Mucosa of stomach (tissue), 1 donor: ENCODE results near the gene ZFHX3.

ENCODE experiments used
- H3K27me3 ChIP-seq: one replicate; pipeline ENCODE4 v1.7.0; 2013; ENCODE audit warnings: mild to moderate bottlenecking, low read length; ENCODE audit not compliant: control insufficient read depth, insufficient read depth
- H3K36me3 ChIP-seq: one replicate; pipeline ENCODE4 v1.7.0; 2013; ENCODE audit warnings: low read length; ENCODE audit not compliant: control insufficient read depth, insufficient read depth
- H3K4me1 ChIP-seq: one replicate; pipeline ENCODE4 v1.7.0; 2013; ENCODE audit warnings: mild to moderate bottlenecking, low read length; ENCODE audit not compliant: control insufficient read depth, insufficient read depth
- H3K4me3 ChIP-seq: one replicate; pipeline ENCODE4 v1.7.0; 2013; ENCODE audit warnings: low read length
- H3K9ac ChIP-seq: one replicate; pipeline ENCODE4 v1.7.0; 2013; ENCODE audit warnings: mild to moderate bottlenecking, low read length, moderate library complexity
- H3K9me3 ChIP-seq: one replicate; pipeline ENCODE4 v1.7.0; 2013; ENCODE audit warnings: mild to moderate bottlenecking, low read length, moderate library complexity; ENCODE audit not compliant: control insufficient read depth
- donor health status: Pancreatic carcinoma.

ZFHX3 gene

DNA sequence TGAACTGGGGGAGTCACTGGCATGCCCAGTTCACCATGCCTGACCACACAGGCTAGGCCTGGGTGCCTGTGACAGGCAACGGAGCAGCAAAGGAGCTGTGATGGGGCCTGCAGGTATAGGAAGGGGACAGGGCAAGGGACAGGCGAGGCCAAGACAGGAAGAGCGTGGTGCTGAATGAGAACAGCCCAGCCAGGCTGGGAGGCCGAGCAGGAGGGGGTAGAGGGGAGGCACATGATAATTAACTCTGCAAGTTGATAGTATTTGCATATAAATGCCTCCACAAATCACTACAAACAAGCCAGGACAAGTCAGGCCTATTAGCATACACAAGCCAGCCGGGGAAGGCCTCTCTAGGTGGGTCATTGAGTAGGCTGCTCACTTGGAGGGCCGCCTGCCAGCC, 7.8 kb downstream of the ZFHX3 start:
- no peak overlapping the region for H3K4me3 ChIP-seq
- H3K4me1 ChIP-seq: peaks cover 18% of the 10 kb centered on the region
- H3K9me3 ChIP-seq: no peaks in the 10 kb centered on the region
- no peaks in the 10 kb centered on the region for H3K36me3 ChIP-seq
- H3K9ac ChIP-seq: no peak overlapping the region
- H3K27me3 ChIP-seq: no peaks in the 10 kb centered on the region

DNA sequence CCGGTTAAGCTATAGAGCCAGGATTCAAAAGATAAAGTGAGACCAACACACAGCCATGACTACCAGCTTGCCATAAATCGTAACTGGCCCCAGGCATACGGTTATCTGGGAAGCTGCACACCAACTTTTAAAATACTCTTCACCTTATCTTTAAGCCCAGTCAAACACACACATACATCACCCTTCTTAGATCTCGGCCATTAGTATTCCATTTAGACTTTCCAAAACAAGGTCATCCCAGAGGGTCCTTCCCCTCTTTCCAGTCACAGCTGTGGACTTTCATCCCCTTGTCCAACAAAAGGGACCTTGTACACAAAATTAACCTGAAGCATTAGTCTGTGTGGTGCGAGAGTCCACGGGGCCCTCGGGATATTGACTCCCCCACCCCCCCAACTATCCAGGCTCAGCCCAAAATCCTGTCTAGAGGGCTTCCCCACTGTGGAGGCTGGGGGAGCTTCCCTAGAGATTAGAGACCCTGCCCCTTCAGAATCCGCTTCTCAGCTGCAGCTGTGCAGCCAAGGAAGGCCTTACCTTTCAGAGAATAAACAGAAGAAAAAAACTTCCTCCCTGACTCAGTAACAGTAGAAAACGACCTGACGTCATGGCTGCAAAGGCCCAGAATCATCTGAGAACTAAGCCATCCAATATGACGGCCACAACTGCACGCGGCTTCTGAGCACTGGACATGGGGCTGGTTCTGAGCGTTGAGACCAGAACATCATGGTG, 9.9 kb downstream of the ZFHX3 start:
- no peaks in the 10 kb centered on the region for H3K27me3 ChIP-seq
- no peaks in the 10 kb centered on the region for H3K36me3 ChIP-seq
- H3K4me3 ChIP-seq: no peak overlapping the region
- H3K4me1 ChIP-seq: peaks cover 18% of the 10 kb centered on the region
- no peak overlapping the region for H3K9ac ChIP-seq
- no peaks in the 10 kb centered on the region for H3K9me3 ChIP-seq

DNA sequence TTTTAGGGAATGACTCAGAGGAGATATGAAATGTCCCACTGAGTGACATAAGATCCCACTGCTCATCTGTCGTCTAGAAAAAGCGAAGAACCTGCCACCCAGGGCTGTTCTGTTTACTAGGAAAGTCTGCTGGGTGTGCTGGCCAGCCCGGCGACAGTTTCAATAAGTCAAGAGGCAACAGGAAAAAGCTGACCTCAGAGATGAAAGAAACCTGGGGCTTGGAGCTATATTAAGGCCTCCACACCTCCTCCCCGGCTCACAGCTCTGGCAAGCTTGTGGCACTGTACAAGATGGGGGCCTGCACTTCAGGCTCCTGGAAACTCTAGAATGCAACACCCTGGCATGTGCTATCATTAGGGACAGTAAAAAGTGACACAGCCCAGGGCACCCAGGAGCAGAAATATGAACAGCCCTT, 10.6 kb downstream of the ZFHX3 start:
- H3K9ac ChIP-seq: no peak overlapping the region
- no peaks in the 10 kb centered on the region for H3K36me3 ChIP-seq
- peaks cover 18% of the 10 kb centered on the region for H3K4me1 ChIP-seq
- H3K27me3 ChIP-seq: no peaks in the 10 kb centered on the region
- no peaks in the 10 kb centered on the region for H3K9me3 ChIP-seq
- no peak overlapping the region for H3K4me3 ChIP-seq

DNA sequence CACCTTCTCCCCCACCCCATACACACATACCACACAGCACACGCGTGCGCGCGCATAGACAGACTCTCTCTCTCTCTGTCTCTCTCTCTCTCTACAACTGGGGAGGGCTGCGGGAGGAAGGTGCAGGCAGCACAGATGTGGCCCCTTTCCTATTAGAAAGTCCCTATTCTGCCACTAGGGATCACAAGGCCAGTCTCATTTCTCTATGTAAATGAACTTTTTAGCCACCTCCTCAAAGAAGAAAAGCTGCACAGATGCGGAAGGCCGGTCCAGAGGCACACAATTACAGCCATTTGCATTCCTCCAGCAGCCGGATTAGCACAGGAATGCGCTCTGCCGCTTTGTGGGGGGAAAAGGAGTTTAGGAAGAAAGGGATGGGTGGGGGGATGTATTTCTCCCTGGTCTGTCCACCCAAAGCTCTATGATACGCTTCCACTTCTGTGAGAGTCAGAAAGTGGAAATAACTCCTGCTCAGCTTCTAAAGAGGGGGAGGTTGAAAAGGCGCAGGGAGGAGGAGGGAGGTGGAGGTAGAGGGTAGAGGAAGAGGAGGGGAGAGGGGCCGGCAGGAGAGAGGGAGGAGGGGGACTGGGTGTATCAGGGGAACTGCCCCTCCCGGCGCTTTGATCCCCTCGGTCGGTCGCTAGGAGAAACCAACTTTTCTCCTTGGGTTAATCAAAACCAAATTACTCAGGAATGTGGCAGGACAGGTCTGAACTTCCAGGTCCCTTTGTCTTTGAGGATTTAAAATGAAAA, 11.7 kb downstream of the ZFHX3 start:
- Histone ChIP-seq H3K4me3 (no peak overlapping the region), H3K4me1 (peaks cover 18% of the 10 kb centered on the region)

DNA sequence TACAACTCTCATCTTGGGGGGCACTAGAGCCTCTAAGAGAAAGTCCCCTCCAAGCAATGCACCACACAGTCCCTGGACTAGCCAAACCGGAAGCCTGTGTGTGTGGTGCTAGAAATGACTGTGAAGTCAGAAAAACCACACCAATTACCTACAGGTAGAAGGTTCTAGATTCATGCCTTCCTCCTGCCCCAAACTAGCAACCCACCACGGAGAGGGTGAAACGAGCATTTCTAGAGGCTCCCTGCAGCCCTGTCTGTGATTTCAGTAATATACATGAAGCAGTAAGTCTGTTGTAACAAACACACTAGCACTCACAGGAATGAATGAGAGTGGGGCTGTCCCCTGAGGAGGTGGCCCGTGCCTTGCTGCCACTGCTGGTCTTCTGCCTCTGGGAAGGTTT, 13.6 kb downstream of the ZFHX3 start:
- H3K27me3 ChIP-seq: no peaks in the 10 kb centered on the region
- no peaks in the 10 kb centered on the region for H3K36me3 ChIP-seq
- H3K9me3 ChIP-seq: no peaks in the 10 kb centered on the region
- H3K9ac ChIP-seq: no peak overlapping the region
- H3K4me3 ChIP-seq: no peak overlapping the region
- peaks cover 18% of the 10 kb centered on the region for H3K4me1 ChIP-seq

More for the DNA sequence above, 11.7 kb downstream of the ZFHX3 start:
- no peaks in the 10 kb centered on the region for H3K27me3 ChIP-seq
- H3K9ac ChIP-seq: no peak overlapping the region
- H3K36me3 ChIP-seq: no peaks in the 10 kb centered on the region
- H3K9me3 ChIP-seq: no peaks in the 10 kb centered on the region

DNA sequence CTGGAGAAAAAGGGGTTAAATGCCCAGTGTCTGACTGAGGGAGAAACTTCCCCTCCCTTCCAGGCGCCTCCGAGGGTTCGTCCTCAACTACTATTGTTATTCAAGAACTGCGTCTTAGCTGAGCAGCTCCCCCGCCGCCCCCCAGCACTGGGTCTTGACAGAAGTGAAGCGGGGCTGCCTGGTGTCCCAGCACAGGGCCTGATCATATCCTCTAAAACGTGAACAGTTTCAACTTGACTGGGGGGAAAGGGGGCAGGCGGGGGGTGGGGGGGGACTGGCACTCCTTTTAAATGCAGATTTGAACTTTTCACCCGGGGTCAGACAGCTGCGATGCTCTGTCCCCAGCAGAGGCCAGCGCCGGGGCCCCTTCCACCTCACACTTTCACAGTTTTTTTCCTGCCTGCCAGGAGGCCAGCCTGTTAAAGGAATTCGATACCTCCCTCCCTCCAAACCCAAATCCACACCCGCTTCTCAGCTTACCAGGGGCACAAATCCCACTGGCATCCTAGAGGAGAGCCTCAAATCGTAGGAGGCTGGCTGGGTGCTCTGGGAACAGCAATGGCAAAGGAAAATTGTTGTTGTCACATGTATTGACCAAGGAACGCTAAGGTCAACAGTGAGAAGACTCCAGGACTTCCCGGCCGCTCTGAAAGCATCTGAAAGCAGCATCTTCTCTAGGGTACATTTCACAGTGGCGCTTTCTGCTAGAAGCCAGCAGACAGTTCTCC, 14.5 kb downstream of the ZFHX3 start:
- Histone ChIP-seq H3K9ac (no peak overlapping the region), H3K27me3 (no peaks in the 10 kb centered on the region), H3K4me1 (peaks cover 22% of the 10 kb centered on the region), H3K9me3 (no peaks in the 10 kb centered on the region), H3K36me3 (no peaks in the 10 kb centered on the region), H3K4me3 (no peak overlapping the region)

DNA sequence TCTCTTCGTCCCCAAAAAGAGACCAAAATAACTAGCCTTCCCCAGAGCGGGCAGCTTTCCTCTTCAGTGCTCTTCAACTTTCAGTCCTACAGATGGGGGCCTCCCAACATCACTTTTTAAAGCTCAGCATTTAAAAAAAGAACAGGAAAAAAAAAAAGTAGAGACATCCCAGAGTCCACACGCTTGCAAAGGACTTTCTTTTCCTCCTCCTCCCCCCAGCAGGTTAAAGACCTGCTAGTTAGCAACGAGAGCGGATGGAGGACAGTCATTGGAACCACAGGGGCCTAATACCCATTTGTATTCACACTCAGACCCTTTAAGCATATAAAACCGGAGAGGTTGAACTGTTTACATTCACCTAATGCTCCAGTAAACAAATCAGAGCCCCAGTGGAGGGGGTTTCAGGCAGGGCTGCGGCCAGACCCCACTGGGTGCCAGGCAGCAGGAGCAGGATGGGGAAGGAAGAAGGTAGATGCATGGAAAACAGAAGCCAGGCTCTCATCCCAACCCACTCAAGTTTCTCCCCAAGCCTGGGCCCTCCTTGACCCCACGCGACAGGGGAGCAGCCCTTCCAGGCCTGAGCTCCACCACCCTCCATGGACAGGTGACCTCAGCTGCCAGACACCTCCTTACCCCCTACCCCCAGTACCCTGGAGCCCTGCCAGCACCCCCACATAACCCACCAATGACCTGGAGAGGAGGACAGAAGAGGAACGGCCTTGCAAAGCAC, 15.2 kb downstream of the ZFHX3 start:
- Histone ChIP-seq H3K9ac (no peak overlapping the region), H3K4me1 (peaks cover 30% of the 10 kb centered on the region), H3K27me3 (no peaks in the 10 kb centered on the region), H3K9me3 (no peaks in the 10 kb centered on the region), H3K36me3 (no peaks in the 10 kb centered on the region), H3K4me3 (no peak overlapping the region)

DNA sequence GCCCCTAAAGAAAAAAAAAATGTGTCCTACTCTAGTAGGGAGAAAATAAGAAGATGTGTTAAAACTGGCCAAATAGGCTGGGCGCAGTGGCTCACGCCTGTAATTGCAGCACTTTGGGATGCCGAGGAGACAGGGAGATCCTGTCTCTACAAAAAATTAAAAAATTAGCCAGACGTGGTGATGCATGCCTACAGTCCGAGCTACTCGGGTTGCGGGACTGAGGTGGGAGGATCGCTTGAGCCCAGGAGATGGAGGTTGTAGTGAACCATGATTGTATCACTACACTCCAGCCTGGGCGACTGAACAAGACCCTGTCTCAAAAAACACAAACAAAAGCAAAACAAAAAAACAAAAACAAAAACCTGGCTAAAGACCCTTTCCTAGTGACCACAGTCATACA, 15.9 kb downstream of the ZFHX3 start:
- no peaks in the 10 kb centered on the region for H3K27me3 ChIP-seq
- peaks cover 28% of the 10 kb centered on the region for H3K4me1 ChIP-seq
- H3K36me3 ChIP-seq: no peaks in the 10 kb centered on the region
- no peak overlapping the region for H3K9ac ChIP-seq
- no peaks in the 10 kb centered on the region for H3K9me3 ChIP-seq
- no peak overlapping the region for H3K4me3 ChIP-seq

DNA sequence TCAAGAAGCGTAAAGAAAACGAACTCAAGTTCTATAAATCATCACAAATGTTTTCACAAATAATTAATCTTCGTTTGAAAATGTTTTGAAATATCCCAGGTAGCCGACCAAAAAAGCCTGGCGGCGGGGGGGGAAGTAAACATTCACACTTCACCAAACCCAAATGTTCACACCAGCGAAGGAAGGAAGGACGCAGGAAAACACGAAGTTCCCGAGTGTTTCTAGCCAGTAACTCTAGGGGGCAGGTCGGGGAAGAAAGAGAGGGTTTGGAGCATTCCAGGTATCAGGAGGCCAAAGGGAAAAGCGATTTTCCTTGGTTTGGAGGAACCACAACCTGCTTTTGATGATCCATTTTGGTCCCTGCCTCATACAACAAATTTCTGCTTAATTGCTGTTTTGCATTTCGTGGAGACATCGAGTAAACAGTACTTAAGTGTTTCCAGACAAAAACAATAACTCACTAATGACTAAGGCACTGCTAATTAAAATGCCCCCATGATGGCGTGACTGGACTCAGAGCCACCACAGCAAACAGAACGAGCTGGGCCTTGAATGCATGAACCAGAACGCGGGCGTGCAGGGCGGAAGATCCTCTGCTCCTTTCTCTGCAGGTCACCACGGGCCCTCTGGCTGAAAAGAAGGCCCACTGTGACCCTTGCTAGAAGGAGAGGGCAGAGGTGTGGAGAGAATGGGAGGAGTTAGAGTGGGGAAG, 16.6 kb downstream of the ZFHX3 start:
- no peaks in the 10 kb centered on the region for H3K27me3 ChIP-seq
- peaks cover 21% of the 10 kb centered on the region for H3K4me1 ChIP-seq
- no peak overlapping the region for H3K9ac ChIP-seq
- H3K9me3 ChIP-seq: no peaks in the 10 kb centered on the region
- H3K4me3 ChIP-seq: no peak overlapping the region
- no peaks in the 10 kb centered on the region for H3K36me3 ChIP-seq

DNA sequence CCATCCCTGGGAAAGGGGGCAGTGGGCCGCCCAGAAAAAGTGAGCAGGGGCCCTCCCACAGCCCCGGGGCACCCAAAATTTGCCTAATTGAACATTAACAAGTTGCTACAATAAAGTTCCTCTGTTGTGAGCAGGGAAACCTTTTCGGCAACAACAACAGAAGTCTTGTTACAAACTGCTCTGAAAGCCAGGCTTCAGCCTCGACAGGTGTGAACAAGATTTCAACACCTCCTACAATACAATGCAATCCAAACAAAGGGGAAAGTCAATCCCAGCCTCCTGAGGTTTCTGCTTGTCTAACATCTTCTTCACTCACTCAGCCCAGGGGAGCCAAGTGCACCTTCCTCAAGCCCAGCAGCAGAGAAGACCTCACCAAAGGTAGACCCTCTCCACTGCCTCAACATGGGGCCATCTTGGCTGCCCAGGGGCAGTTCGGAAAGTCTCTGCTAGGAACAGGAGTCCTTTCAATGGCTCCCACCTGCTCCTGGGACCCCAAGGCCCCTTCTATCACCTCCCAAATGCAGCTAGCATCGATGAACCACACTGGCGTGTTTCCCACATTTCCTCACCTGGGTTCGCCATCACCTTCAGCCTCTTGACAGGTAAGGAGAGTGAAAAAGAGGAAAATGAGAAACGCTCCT, 19.1 kb downstream of the ZFHX3 start:
- H3K36me3 ChIP-seq: no peaks in the 10 kb centered on the region
- peaks cover 21% of the 10 kb centered on the region for H3K4me1 ChIP-seq
- H3K9ac ChIP-seq: no peak overlapping the region
- H3K9me3 ChIP-seq: no peaks in the 10 kb centered on the region
- H3K27me3 ChIP-seq: no peaks in the 10 kb centered on the region
- H3K4me3 ChIP-seq: no peak overlapping the region

DNA sequence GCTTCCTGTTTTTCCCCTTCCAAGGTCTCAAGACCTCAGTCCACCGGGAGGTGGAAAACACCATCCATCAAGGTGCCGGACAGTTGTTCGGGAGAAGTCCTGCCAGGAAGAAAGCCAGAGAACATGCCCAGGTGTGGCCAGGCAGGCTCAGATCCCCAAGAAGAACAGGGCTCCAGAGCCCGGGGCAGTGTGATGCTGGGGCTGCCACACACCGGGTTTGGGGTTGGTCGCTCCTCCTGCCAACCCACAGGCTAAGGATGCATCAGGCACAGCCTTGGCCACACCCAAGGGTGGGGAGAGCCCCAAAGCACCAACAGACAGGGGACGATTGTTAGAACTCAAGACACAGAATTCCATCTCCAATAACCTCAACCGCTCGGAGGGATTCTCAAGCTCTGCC, 19.7 kb downstream of the ZFHX3 start:
- H3K4me1 ChIP-seq: peaks cover 21% of the 10 kb centered on the region
- H3K36me3 ChIP-seq: no peaks in the 10 kb centered on the region
- no peak overlapping the region for H3K9ac ChIP-seq
- H3K9me3 ChIP-seq: no peaks in the 10 kb centered on the region
- no peaks in the 10 kb centered on the region for H3K27me3 ChIP-seq
- H3K4me3 ChIP-seq: no peak overlapping the region
